Measurements from ENCODE around the gene NLK. TPM values are rescaled to one million over a fixed set of nuclear protein-coding genes. Genes with fewer than 3 reads are reported as not detected.

NLK gene
- total and polyA plus RNA-seq, 2 donors (not counting 3 experiments of a cell fraction or from before 2014, with no cell fraction given): 23.8 to 34.2 TPM

DNA sequence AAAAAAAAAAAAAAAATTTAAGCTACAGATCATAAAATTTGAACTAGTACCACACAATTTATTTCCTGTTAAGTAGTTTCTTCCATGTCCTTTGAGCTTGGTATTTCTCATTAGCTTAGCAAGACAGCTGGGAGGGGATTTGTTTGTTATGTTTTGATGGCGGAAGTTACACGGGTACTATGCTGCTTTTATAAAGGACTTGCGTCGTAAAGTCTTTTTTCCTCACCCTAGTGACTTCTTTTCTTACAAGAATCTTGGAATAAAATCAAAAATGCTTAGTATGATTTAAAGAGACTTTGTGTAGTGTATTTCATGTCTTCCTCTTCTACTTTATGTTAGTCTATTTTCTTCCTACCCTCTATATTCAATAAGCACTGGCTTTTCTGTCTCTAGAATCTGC is 89.1 kb downstream of the NLK start:
- POLR2A ChIA-PET: interaction anchor here (0.6 to 0.7 kb wide), 3 partner anchors 8 to 305 kb away, joined by 3 to 5 read pairs (median 3); no protein-coding TSS in a partner anchor
- H3K4me2 ChIP-seq (ENCODE audit: insufficient read depth, low read length): peak overlapping the region; percentile 47
- CTCF ChIA-PET: interaction anchor here (1.0 to 2.0 kb wide), 5 partner anchors 19 to 252 kb away, joined by 3 to 5 read pairs (median 4); no protein-coding TSS in a partner anchor
- peak overlapping the region; percentile 74 for H3K27ac ChIP-seq (ENCODE audit: insufficient read depth, low read depth, low read length)
- peak; percentile 51 for DNase-seq (ENCODE audit: low read depth, low spot score)
- dilution Hi-C loops (cut with MboI; ENCODE audit: extremely low pct_ligation_motif_present, low sequenced_read_pairs): no loop called here
- H3K4me3 ChIP-seq (replicated peaks in 1 of 3; ENCODE audit: insufficient read depth in 1 of 3, low read depth in 1 of 3, low read length in 3 of 3): no peak overlapping the region
- H2AFZ ChIP-seq (ENCODE audit: low read depth, low read length): no peak overlapping the region
- no peaks in the 10 kb centered on the region for H3K9me3 ChIP-seq (replicated peaks; ENCODE audit: control insufficient read depth, insufficient read depth, low read length)
- H3K9ac ChIP-seq (replicated peaks; ENCODE audit: extremely low read depth, insufficient read depth, low read length): no peak overlapping the region
- TF ChIP-seq FOS (IDR thresholded peaks at IDR 0.05; ENCODE audit: borderline replicate concordance, insufficient read depth, low read length) (no peak), JUN (IDR thresholded peaks at IDR 0.05; ENCODE audit: borderline replicate concordance, insufficient read depth, insufficient read length, low read depth) (no peak), POLR2AphosphoS5 (IDR thresholded peaks at IDR 0.05; ENCODE audit: insufficient read depth, low read depth, low read length) (no peak), GATA2 (IDR thresholded peaks at IDR 0.05; ENCODE audit: insufficient read depth, insufficient read length, low read depth, low read length) (no peak), POLR2A (IDR thresholded peaks at IDR 0.05; ENCODE audit: low read depth, low read length) (no peak), MYC (IDR thresholded peaks at IDR 0.05; ENCODE audit: low read depth, low read length) (no peak)
- intact Hi-C loops (cut with micrococcal nuclease): loop anchor here (2.0 kb wide), 1 partner anchor 15 kb away; no protein-coding TSS in a partner anchor
- H3K36me3 ChIP-seq (ENCODE audit: control insufficient read depth in 2 of 2, extremely low read depth in 1 of 2, insufficient read depth in 2 of 2, low read length in 2 of 2): peaks cover 0 to 3% of the 10 kb centered on the region in 2 experiments
- no TSS peak for BruUV-seq (replicated peaks)
- H3K79me2 ChIP-seq (ENCODE audit: control insufficient read depth, insufficient read depth, low read length): no peaks in the 10 kb centered on the region
- no peak for FAIRE-seq
- no peaks in the 10 kb centered on the region for H3K9me1 ChIP-seq (replicated peaks; ENCODE audit: control insufficient read depth, extremely low read depth, insufficient read depth, low read length)
- no peaks in the 10 kb centered on the region for H3K27me3 ChIP-seq (ENCODE audit: control insufficient read depth in 2 of 2, insufficient read depth in 2 of 2, low read length in 2 of 2)
- peaks cover 38% of the 10 kb centered on the region for H3K4me1 ChIP-seq (ENCODE audit: control insufficient read depth, extremely low read depth, insufficient read depth, low read length)
- H4K20me1 ChIP-seq (replicated peaks; ENCODE audit: control insufficient read depth, extremely low read depth, insufficient read depth, low read length): no peaks in the 10 kb centered on the region

DNA sequence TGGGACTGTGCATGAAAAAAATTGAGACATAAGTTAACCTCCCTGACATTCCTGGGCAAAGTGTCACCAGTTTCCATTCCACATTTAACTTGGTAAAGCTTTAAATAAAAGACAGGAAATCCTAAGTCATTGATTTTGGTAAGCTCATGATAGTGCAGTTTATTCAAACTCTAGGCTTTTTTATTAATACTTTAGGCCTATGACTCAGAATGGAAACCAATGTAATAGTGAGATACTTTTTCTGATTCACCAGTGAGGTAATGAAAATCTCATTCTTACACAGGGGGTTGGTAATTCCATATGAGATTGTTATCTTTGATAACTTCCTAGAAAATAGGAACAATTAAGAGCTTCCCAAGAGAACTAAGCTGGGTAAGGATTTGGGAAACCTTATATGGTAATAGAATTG is 91.1 kb downstream of the NLK start:
- BruUV-seq (replicated peaks): no TSS peak
- H3K9ac ChIP-seq (replicated peaks; ENCODE audit: extremely low read depth, insufficient read depth, low read length): peak overlapping the region; percentile 14
- H4K20me1 ChIP-seq (replicated peaks; ENCODE audit: control insufficient read depth, extremely low read depth, insufficient read depth, low read length): no peaks in the 10 kb centered on the region
- H3K4me3 ChIP-seq (replicated peaks in 1 of 3; ENCODE audit: insufficient read depth in 1 of 3, low read depth in 1 of 3, low read length in 3 of 3): no peak overlapping the region
- intact Hi-C loops (cut with micrococcal nuclease) (loop anchor here (1.0 to 2.0 kb wide), 5 partner anchors 41 to 241 kb away; partner anchors contain the start of gene LYRM9), dilution Hi-C loops (cut with MboI; ENCODE audit: extremely low pct_ligation_motif_present, low sequenced_read_pairs) (no loop called here)
- H2AFZ ChIP-seq (ENCODE audit: low read depth, low read length): no peak overlapping the region
- FAIRE-seq (peak; percentile 83), DNase-seq (ENCODE audit: low read depth, low spot score) (peak; percentile 90)
- H3K4me1 ChIP-seq (ENCODE audit: control insufficient read depth, extremely low read depth, insufficient read depth, low read length): peaks cover 38% of the 10 kb centered on the region
- POLR2A ChIA-PET: interaction anchor here (0.7 to 1.4 kb wide), 5 partner anchors 39 to 202 kb away, joined by 3 to 5 read pairs (median 4); partner anchors contain the start of genes IFT20 and TNFAIP1
- H3K79me2 ChIP-seq (ENCODE audit: control insufficient read depth, insufficient read depth, low read length): no peaks in the 10 kb centered on the region
- no peaks in the 10 kb centered on the region for H3K27me3 ChIP-seq (ENCODE audit: control insufficient read depth in 2 of 2, insufficient read depth in 2 of 2, low read length in 2 of 2)
- peak overlapping the region; percentile 31 for H3K4me2 ChIP-seq (ENCODE audit: insufficient read depth, low read length)
- H3K9me3 ChIP-seq (replicated peaks; ENCODE audit: control insufficient read depth, insufficient read depth, low read length): no peaks in the 10 kb centered on the region
- CTCF ChIA-PET: interaction anchor here (0.6 to 3.0 kb wide), 16 partner anchors 8 to 1971 kb away, joined by 3 to 13 read pairs (median 4); partner anchors contain the start of gene LYRM9
- H3K27ac ChIP-seq (ENCODE audit: insufficient read depth, low read depth, low read length): peak overlapping the region; percentile 74
- TF ChIP-seq, protein P1, sequence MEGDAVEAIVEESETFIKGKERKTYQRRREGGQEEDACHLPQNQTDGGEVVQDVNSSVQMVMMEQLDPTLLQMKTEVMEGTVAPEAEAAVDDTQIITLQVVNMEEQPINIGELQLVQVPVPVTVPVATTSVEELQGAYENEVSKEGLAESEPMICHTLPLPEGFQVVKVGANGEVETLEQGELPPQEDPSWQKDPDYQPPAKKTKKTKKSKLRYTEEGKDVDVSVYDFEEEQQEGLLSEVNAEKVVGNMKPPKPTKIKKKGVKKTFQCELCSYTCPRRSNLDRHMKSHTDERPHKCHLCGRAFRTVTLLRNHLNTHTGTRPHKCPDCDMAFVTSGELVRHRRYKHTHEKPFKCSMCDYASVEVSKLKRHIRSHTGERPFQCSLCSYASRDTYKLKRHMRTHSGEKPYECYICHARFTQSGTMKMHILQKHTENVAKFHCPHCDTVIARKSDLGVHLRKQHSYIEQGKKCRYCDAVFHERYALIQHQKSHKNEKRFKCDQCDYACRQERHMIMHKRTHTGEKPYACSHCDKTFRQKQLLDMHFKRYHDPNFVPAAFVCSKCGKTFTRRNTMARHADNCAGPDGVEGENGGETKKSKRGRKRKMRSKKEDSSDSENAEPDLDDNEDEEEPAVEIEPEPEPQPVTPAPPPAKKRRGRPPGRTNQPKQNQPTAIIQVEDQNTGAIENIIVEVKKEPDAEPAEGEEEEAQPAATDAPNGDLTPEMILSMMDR (IDR thresholded peaks at IDR 0.05; ENCODE audit: extremely low read depth in 1 of 2, insufficient read depth in 1 of 2, low read depth in 1 of 2, low read length in 2 of 2): no peak
- TF ChIP-seq GATA2 (IDR thresholded peaks at IDR 0.05; ENCODE audit: insufficient read depth, insufficient read length, low read depth, low read length): peak; percentile 97
- TF ChIP-seq FOS (IDR thresholded peaks at IDR 0.05; ENCODE audit: borderline replicate concordance, insufficient read depth, low read length): peak; percentile 95
- TF ChIP-seq JUN (IDR thresholded peaks at IDR 0.05; ENCODE audit: borderline replicate concordance, insufficient read depth, insufficient read length, low read depth): peak; percentile 98
- TF ChIP-seq POLR2AphosphoS5 (IDR thresholded peaks at IDR 0.05; ENCODE audit: insufficient read depth, low read depth, low read length): peak; percentile 29
- peaks cover 0 to 3% of the 10 kb centered on the region in 2 experiments for H3K36me3 ChIP-seq (ENCODE audit: control insufficient read depth in 2 of 2, extremely low read depth in 1 of 2, insufficient read depth in 2 of 2, low read length in 2 of 2)
- no peaks in the 10 kb centered on the region for H3K9me1 ChIP-seq (replicated peaks; ENCODE audit: control insufficient read depth, extremely low read depth, insufficient read depth, low read length)

All from endothelial cell of umbilical vein (primary cell).